Measurements from ENCODE around the gene BUB1B. TPM values are rescaled to one million over a fixed set of nuclear protein-coding genes. Genes with fewer than 3 reads are reported as not detected.

Gene BUB1B
- total RNA-seq, 1 experiment from 2014 or later = 92.9 TPM

GRCh38 chr15:40245666-40246450 is 85.0 kb downstream of the BUB1B start:
- CTCF ChIA-PET = interaction anchor here (1.3 kb wide), 1 partner anchor 33 kb away, joined by 3 read pairs; no protein-coding TSS in a partner anchor
- Histone ChIP-seq H3K9ac (ENCODE audit: low read length) (no peak overlapping the region), H3K9me3 (ENCODE audit: control insufficient read depth in 1 of 2, insufficient read depth in 1 of 2, low read depth in 1 of 2, low read length in 2 of 2) (no peaks in the 10 kb centered on the region), H3K27ac (ENCODE audit: low read depth, low read length) (no peak overlapping the region), H3K4me2 (ENCODE audit: low read length) (0 out of 2 replicates have a peak overlapping the region, but pooled peaks have one; percentile 1), H3K79me2 (ENCODE audit: insufficient read depth, low read length) (no peaks in the 10 kb centered on the region), H4K20me1 (ENCODE audit: insufficient read depth) (no peaks in the 10 kb centered on the region), H3K4me3 (replicated peaks in 1 of 2; ENCODE audit: low read depth in 1 of 2, low read length in 2 of 2) (no peak overlapping the region), H3K27me3 (ENCODE audit: insufficient read depth, low read length) (no peaks in the 10 kb centered on the region), H3K9me2 (ENCODE audit: insufficient read depth) (no peaks in the 10 kb centered on the region), H3K4me1 (ENCODE audit: control insufficient read depth in 1 of 2, insufficient read depth in 2 of 2, low read length in 2 of 2) (peaks cover 0 to 23% of the 10 kb centered on the region in 2 experiments; a peak in 3 of 4 replicates), H2AFZ (ENCODE audit: low read depth, low read length, poor library complexity, severe bottlenecking) (no peak overlapping the region), H3K36me3 (ENCODE audit: control insufficient read depth in 1 of 2, insufficient read depth in 2 of 2, low read length in 2 of 2) (no peaks in the 10 kb centered on the region)
- RAD21 ChIA-PET (ENCODE audit: low non-redundant PET in 1 of 2, low total read pairs in 2 of 2, uncharacterized antibody in 2 of 2, unreplicated experiment in 2 of 2) = no interaction called here
- no TSS peak for BruUV-seq (replicated peaks)
- ATAC-seq (no peak), DNase-seq (ENCODE audit: low read depth, low spot score) (no peak)
- TF ChIP-seq SP1 (IDR thresholded peaks at IDR 0.05; ENCODE audit: low read depth) (no peak), JUND (IDR thresholded peaks at IDR 0.05) (no peak), EZH2phosphoT487 (IDR thresholded peaks at IDR 0.05; ENCODE audit: borderline replicate concordance) (no peak), REST (IDR thresholded peaks at IDR 0.05; ENCODE audit: low read depth) (no peak), ATF3 (IDR thresholded peaks at IDR 0.05) (no peak), SRF (IDR thresholded peaks at IDR 0.05; ENCODE audit: low read depth) (no peak)
- intact Hi-C loops (cut with micrococcal nuclease) = no loop called here
- POLR2A ChIA-PET = interaction anchor here (1.1 kb wide), 1 partner anchor 7 kb away, joined by 3 read pairs; the partner anchor contains the start of gene PAK6

All from HCT116 (cell line).